OCI-LY1 (cell line): Measurements from ENCODE around the gene CRBN.

ENCODE experiments used
- H2AFZ ChIP-seq: fragments of 200-600 bp; sonication (generic), shearing (Covaris generic); 2 replicates; pipeline ENCODE4 v1.6.0; 2014; ENCODE audit warnings: antibody characterized with exemption, mild to moderate bottlenecking, low read length
- H3F3A ChIP-seq: fragments of 200-600 bp; sonication (generic), shearing (Covaris generic); 2 replicates; pipeline ENCODE4 v1.6.0; 2014; ENCODE audit warnings: mild to moderate bottlenecking, antibody characterized with exemption, low read length, moderate library complexity; ENCODE audit not compliant: insufficient read depth
- H3K27ac ChIP-seq: fragments of 200-600 bp; sonication (generic); 2 replicates; pipeline ENCODE4 v1.5.1; 2014; ENCODE audit warnings: low read length, mixed run types, mild to moderate bottlenecking, low read depth; ENCODE audit not compliant: poor library complexity, severe bottlenecking
- H3K27me3 ChIP-seq: fragments of 200-600 bp; sonication (generic); 2 replicates; pipeline ENCODE4 v1.6.0; 2014; ENCODE audit warnings: antibody characterized with exemption, mild to moderate bottlenecking, low read length, moderate library complexity; ENCODE audit not compliant: insufficient read depth
- H3K36me3 ChIP-seq: fragments of 200-600 bp; sonication (generic); 2 replicates; pipeline ENCODE4 v1.6.1; 2014; ENCODE audit warnings: mild to moderate bottlenecking, antibody characterized with exemption, low read length, moderate library complexity, mixed read lengths; ENCODE audit not compliant: insufficient read depth
- H3K4me1 ChIP-seq: fragments of 200-600 bp; sonication (generic); 2 replicates; pipeline ENCODE4 v1.5.1; 2014; ENCODE audit warnings: mild to moderate bottlenecking, low read length, moderate library complexity; ENCODE audit not compliant: insufficient read depth, severe bottlenecking
- H3K4me2 ChIP-seq: fragments of 200-600 bp; sonication (generic), shearing (Covaris generic); 2 replicates; pipeline ENCODE4 v1.6.1; 2014; ENCODE audit warnings: low read length
- H3K4me3 ChIP-seq: fragments of 200-600 bp; sonication (generic); 2 replicates; pipeline ENCODE4 v1.5.1; 2014; ENCODE audit warnings: low read length, low read depth, mild to moderate bottlenecking, mixed read lengths; ENCODE audit not compliant: poor library complexity, severe bottlenecking
- H3K79me2 ChIP-seq: fragments of 200-600 bp; shearing (Covaris generic); 2 replicates; pipeline ENCODE4 v1.6.1; 2016; ENCODE audit warnings: mixed run types, low read length, mixed read lengths; ENCODE audit not compliant: insufficient read depth
- H3K9ac ChIP-seq: fragments of 200-600 bp; sonication (generic), shearing (Covaris generic); 2 replicates; pipeline ENCODE4 v1.6.1; 2014; ENCODE audit warnings: mild to moderate bottlenecking, low read length, mixed read lengths
- H3K9me2 ChIP-seq: fragments of 200-600 bp; sonication (generic), shearing (Covaris generic); 2 replicates; pipeline ENCODE4 v1.6.1; 2014; ENCODE audit warnings: low read depth, mild to moderate bottlenecking, low read length, mixed read lengths
- H3K9me3 ChIP-seq: fragments of 200-600 bp; shearing (Covaris generic); 2 replicates; pipeline ENCODE4 v1.6.1; 2014; ENCODE audit warnings: low read length, mixed read lengths
- H4K20me1 ChIP-seq: fragments of 200-600 bp; sonication (generic), shearing (Covaris generic); 2 replicates; pipeline ENCODE4 v1.6.0; 2016; ENCODE audit warnings: mild to moderate bottlenecking, low read length; ENCODE audit not compliant: insufficient read depth
- EZH2 ChIP-seq: fragments of 200-600 bp; sonication (generic), shearing (Covaris generic); IDR thresholded peaks from 2 replicates; pipeline ENCODE4 v1.8.0; 2017; ENCODE audit warnings: borderline replicate concordance, mixed run types, mild to moderate bottlenecking, antibody characterized with exemption, low read length, moderate library complexity, mixed read lengths
- TF ChIP-seq, protein P1 (sequence below): fragments of 200-600 bp; sonication (generic), shearing (Covaris generic); IDR thresholded peaks from 2 replicates; pipeline ENCODE4 v1.5.1; 2017; ENCODE audit warnings: mild to moderate bottlenecking, antibody characterized with exemption, low read length, moderate library complexity, mixed read lengths

The CRBN gene

GRCh38 chr3:3160826-3161225, 18.7 kb downstream of the CRBN start:
- Histone ChIP-seq H3K27ac (no peak overlapping the region), H3K79me2 (no peaks in the 10 kb centered on the region), H3K36me3 (peaks cover 55% of the 10 kb centered on the region), H3F3A (no peaks in the 10 kb centered on the region), H3K9me3 (no peaks in the 10 kb centered on the region), H3K9me2 (no peaks in the 10 kb centered on the region), H2AFZ (no peak overlapping the region), H4K20me1 (no peaks in the 10 kb centered on the region), H3K27me3 (no peaks in the 10 kb centered on the region), H3K4me2 (no peak overlapping the region), H3K9ac (no peak overlapping the region), H3K4me1 (no peaks in the 10 kb centered on the region), H3K4me3 (no peak overlapping the region)
- TF ChIP-seq, protein P1, sequence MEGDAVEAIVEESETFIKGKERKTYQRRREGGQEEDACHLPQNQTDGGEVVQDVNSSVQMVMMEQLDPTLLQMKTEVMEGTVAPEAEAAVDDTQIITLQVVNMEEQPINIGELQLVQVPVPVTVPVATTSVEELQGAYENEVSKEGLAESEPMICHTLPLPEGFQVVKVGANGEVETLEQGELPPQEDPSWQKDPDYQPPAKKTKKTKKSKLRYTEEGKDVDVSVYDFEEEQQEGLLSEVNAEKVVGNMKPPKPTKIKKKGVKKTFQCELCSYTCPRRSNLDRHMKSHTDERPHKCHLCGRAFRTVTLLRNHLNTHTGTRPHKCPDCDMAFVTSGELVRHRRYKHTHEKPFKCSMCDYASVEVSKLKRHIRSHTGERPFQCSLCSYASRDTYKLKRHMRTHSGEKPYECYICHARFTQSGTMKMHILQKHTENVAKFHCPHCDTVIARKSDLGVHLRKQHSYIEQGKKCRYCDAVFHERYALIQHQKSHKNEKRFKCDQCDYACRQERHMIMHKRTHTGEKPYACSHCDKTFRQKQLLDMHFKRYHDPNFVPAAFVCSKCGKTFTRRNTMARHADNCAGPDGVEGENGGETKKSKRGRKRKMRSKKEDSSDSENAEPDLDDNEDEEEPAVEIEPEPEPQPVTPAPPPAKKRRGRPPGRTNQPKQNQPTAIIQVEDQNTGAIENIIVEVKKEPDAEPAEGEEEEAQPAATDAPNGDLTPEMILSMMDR = no peak
- TF ChIP-seq EZH2 = no peak

DNA sequence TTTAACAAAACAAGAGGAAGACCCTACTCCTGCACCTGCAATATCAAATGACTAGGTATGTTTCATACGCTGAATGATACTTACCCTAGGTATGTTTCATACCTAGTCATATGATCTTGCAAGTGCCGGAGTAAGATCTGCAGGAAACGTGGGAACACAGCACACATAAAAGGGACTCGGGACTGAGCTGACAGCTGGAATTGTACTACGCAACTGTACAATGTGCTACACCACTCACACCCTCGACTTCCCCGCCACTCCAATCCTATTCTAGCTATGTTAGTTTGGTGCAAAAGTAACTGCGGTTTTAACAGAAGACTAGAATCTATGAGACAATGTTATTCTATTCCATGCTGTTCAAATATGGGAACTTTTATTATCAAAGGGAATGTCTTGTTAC, 22.0 kb downstream of the CRBN start:
- no peaks in the 10 kb centered on the region for H3K4me1 ChIP-seq
- H3K79me2 ChIP-seq = no peaks in the 10 kb centered on the region
- H3K9me2 ChIP-seq = no peaks in the 10 kb centered on the region
- H3F3A ChIP-seq = no peaks in the 10 kb centered on the region
- no peaks in the 10 kb centered on the region for H3K27me3 ChIP-seq
- H3K27ac ChIP-seq = no peak overlapping the region
- H4K20me1 ChIP-seq = no peaks in the 10 kb centered on the region
- H3K36me3 ChIP-seq = peaks cover 58% of the 10 kb centered on the region
- H3K9me3 ChIP-seq = no peaks in the 10 kb centered on the region
- H2AFZ ChIP-seq = no peak overlapping the region
- H3K9ac ChIP-seq = no peak overlapping the region
- H3K4me2 ChIP-seq = no peak overlapping the region
- no peak for TF ChIP-seq EZH2
- TF ChIP-seq, protein P1 = no peak
- no peak overlapping the region for H3K4me3 ChIP-seq

- no peak overlapping the region for H3K4me3 ChIP-seq
- peaks cover 76% of the 10 kb centered on the region for H3K36me3 ChIP-seq
- no peaks in the 10 kb centered on the region for H3K27me3 ChIP-seq
- no peak overlapping the region for H3K9ac ChIP-seq
- no peaks in the 10 kb centered on the region for H3K9me3 ChIP-seq
- no peaks in the 10 kb centered on the region for H3K9me2 ChIP-seq
- H2AFZ ChIP-seq = no peak overlapping the region
- H3K79me2 ChIP-seq = no peaks in the 10 kb centered on the region
- H3K4me2 ChIP-seq = no peak overlapping the region
- H4K20me1 ChIP-seq = no peaks in the 10 kb centered on the region
- no peak overlapping the region for H3K27ac ChIP-seq
- no peaks in the 10 kb centered on the region for H3K4me1 ChIP-seq
- TF ChIP-seq, protein P1 = no peak
- no peak for TF ChIP-seq EZH2
- no peaks in the 10 kb centered on the region for H3F3A ChIP-seq
These were observed 24.4 kb downstream of the CRBN start for GRCh38 chr3:3154879-3155610.
